GM19438 (cell line): Measurements from ENCODE around the gene NDUFAF4.

Experiments
- ATAC-seq: cut with Tn5 transposase; IDR thresholded peaks from one replicate; pipeline ENCODE4 v1.9.1; 2021; ENCODE audit warnings: low read depth; ENCODE audit not compliant: unreplicated experiment

NDUFAF4 gene

GRCh38 chr6:96897396-96898240 lies at the start of gene NDUFAF4:
Gene NDUFAF4, minus strand, starts transcription at chr6:96897891. Its CDS starts 90 bp downstream, at chr6:96897801.
- ATAC-seq, result peak; percentile 91

GRCh38 chr6:96947055-96947454 lies 49.4 kb upstream of the NDUFAF4 start:
- peak; percentile 98 for ATAC-seq

DNA sequence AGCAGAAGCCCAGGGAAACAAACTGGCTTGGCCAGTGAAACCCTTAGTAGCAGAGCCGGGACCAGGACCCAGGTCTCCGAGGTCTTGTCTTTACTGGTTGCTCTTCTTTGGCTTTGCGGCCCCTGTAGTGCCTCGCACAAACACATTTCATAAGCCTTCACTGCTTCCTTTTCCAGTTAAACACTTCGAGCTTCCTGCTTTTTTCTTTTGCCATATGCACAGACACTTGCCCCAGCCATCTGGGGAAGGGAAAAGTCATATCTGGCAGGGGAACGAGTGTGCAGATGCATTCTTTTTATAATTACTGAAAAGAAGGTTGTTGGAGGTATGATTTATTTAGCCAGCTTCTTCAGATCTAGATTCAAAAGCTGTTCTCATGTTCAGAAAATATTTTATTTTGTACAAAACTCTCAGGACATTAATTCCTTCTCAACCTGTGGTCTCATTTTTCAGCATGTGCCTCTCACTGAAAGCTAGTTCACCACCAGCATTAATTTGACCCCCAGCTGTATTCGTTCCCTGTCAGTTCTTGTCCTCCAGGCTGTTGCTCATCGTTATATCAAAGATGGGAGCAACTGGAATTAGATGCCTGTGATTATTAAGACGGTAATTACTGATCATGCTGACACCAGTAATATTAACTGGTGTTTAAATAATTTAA lies 46.0 kb upstream of the NDUFAF4 start:
- ATAC-seq, result no peak

- ATAC-seq, result no peak
Measured at GRCh38 chr6:96942676-96943075, 45.0 kb upstream of the NDUFAF4 start.

DNA sequence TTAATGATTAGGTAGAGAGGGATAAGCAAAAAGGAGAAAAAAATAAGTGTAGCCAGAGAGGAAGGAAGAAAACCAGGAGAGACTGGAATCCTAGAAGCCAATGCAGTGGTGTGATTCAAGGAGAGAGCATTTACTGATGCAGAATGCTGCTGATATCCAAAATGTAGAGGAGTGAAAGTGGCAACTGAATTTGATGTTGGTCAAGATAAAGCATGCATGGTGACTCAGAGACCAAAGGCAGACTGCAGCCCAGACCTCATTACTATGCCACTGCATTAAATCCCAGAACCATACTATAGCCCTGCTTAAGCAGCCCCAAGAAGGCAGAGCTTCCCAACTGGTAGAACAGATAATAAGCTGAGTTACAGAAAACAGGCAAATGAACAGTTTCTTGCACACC lies 42.6 kb upstream of the NDUFAF4 start:
- no peak for ATAC-seq

DNA sequence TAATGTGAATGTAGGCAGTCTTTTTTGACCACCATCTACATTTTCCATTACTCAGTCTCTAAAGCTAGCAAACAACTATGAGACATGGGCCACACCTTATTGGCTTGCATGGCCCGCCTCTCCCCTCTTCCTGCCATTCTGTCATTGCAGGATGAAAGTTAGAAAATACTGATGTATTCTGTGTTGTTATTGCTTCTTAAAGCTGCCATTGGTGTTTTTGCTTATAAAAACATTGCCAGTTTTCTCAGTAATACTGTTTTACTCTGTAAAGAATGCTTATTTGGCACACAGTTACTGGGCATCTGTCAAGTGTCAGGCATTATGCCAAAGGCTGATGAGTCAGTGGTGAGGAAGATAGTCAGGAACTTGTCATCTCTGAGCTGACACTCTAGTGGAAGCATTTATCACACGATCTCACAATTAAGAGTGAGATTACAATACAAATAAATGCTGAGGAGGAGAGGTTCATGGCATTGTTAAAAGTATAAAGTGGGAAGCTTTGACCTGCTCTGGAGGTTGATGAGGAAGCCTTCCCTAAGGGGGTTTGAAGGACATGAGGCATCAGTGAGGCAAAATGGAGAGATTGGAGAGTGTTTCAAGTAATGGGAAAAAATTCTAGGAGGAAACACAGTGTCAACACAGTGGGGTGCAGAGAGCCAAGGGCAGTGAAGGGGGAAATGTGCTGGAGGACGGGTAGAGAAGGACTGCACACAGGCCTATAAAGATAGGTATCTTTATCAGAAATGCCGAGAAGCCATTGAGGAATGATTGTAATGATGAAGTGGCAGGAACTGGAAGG lies 41.5 kb upstream of the NDUFAF4 start:
- no peak for ATAC-seq

GRCh38 chr6:96934087-96934486 lies 36.4 kb upstream of the NDUFAF4 start:
- no peak for ATAC-seq

- no peak for ATAC-seq
Measured at GRCh38 chr6:96931198-96931597, 33.5 kb upstream of the NDUFAF4 start.

DNA sequence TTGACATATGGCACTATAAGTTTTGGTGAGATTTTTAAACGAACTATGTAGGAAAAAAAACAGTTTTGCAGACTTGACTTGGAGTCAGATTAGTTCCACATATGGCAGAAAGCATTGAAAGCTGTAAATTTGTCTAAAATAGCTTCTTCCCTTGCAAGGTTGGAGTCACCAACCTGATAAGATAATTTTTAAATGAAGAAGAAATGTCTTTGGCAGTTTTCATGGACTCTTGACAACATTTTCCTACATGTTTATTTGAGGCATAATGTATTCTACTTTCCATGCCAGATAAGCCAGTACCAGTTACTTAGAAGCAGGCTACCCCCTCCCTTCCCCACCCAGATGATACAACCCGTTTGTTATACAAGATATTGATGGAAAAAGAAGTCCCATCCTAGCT lies 32.0 kb upstream of the NDUFAF4 start:
- ATAC-seq, result no peak

DNA sequence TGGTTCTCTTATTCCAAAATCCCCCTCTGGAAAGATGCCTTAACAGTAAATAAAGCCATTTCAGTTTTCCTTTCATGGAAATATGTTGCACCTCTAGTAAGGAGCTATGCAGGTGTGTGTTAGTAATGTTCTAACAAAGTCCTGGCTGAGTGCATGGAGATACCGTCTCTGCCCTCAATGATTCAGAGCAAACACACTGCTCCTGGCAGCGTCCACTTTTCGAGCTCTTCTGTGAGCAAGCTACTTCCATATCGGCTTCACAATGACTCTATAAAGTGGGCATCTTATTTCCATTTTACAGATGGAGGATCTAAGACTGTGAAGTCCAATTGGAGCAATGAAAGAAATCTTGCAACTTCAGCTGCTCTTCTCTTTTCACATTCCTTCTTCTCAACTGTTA lies 30.0 kb upstream of the NDUFAF4 start:
- ATAC-seq, result no peak

DNA sequence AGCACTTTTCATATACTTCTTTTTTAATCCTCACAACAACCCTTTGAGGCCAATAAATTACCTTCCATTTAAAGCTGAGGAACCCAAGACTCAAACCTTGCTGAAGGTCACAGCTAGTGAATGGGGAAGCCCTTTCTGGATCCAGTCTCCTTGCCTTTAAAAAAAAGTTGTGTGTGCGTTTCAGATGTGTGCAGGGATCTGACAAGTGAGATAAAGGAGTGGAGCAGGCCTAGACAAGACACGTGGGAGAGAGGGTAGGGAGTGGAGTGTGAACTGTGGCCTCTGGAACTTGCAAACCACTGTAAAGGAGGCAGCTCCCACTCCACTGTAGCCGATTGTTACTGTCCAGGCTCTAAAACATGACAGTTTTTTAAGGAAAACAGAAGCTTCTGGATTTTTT lies 28.7 kb upstream of the NDUFAF4 start:
- ATAC-seq, result no peak

- no peak for ATAC-seq
Measured at GRCh38 chr6:96925290-96925687, 27.6 kb upstream of the NDUFAF4 start.

GRCh38 chr6:96923871-96924493 lies 26.3 kb upstream of the NDUFAF4 start:
- peak; percentile 82 for ATAC-seq

DNA sequence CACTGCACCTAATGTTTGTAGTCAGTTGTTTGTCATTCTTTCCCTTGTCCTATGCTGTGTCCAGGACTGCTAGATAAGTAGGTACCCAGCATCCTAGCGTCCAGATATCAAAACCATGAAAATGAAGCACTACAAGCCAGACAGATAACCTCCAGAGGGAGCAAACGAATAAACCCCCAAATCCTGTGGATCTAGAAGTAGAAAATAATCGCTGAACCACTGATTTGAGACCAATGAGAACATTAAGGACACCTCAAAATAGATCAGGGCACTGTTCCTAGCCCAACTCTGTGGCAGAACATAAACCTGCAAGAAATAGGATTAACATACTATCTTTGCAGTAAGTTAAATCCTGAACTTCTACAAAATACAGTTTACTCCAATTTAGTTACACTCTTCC lies 25.7 kb upstream of the NDUFAF4 start:
- ATAC-seq, result no peak

DNA sequence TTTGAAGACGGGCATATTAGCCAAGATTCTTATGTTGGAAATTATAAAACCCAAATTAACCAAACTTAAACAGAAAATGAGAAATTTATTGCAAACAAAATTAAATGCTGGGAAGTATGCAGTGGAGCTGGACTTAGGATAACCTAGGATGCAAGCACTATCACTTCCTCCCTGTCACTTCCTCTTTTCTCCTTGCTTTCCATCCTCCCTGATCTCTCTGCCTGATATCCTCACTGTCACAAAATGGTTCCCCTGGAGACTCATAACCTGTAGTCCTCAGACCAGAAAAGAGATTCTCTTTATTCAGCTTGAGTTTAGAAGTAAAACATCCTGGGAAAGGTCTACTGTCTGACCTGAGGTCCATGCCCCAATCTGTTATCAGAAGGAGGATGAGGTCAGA lies 19.4 kb upstream of the NDUFAF4 start:
- no peak for ATAC-seq

DNA sequence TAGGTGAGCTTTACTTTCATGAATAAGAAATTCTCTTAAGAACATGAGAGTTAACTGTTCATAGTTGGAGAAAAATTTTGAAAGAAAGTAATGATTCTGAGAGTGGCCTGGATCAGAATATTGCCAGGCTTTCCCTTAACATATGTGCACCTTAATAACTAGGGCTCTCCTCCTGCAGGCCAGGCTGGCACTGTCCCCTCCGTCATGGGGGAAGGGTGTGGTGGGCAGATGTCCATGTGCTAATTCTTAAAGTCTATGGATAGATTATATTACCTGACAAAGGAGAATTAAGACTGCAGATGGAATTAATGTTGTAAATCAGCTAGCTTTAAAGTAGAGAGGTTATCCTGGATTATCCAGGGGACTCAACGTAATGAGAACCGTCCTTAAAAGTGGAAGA lies 15.9 kb upstream of the NDUFAF4 start:
- ATAC-seq, result no peak

- no peak for ATAC-seq
Measured at GRCh38 chr6:96911751-96912150, 14.1 kb upstream of the NDUFAF4 start.

DNA sequence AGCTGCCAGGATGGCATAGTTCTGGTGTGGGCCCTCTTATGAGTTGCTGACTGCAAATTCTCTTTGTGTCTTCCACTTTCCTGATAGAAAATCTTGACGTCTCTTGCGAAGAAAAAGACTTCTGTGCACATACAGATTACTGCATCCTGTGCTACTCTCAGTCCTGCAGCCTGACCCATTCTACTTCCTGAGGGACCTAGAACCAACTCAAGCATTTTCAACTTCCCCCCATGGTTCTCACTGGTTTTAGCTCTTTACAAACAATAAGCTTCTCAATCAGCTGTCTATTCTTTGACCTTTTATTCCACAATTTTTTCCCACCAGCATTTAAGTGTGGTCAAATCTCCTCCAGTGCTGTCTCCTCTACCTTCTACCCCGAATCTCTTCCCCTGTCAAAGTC lies 13.5 kb upstream of the NDUFAF4 start:
- no peak for ATAC-seq

DNA sequence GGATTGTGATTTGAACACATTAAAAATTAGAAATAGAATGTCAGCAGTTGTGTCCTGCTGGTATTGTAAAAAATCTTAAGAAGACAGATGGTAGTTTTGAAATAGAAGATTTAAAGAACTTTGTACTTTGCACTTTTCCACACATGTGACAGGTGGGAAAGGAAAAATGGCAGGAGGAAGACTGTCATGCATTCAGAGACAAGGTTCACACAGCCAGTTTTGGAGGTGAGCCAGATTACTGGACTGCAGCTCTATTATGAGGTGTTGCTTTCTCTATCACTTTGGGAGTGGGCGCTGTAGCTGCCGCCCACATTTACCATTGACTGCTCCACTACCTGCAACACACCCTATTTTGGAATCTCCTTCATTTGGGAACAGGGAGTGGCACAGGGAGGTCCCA lies 12.1 kb upstream of the NDUFAF4 start:
- ATAC-seq, result no peak

DNA sequence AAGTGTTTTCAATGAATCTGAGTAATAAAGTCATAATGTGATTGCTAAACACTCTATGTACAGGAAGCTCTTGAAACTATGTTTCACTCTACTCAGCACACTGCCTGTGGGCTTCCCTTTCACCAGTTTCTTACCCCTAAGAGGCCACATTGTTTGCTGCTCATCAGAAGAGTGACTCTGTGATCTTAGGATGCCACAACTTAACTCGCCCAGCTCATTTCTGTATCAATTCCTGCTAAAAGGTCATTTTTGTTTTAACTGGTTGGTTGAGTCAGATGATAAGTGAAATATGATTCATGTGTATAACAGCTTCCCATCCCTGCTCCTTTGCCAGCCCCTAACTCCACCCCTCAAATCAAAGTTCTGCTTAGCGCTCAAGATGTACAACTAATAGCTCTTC lies 9.8 kb upstream of the NDUFAF4 start:
- peak; percentile 65 for ATAC-seq

GRCh38 chr6:96900873-96901272 lies 3.2 kb upstream of the NDUFAF4 start:
- no peak for ATAC-seq
